HG02759 (cell line): ENCODE data around the gene SUSD1.

Experiments used
- ATAC-seq: cut with Tn5 transposase; IDR thresholded peaks from one replicate; pipeline ENCODE4 v1.9.1; 2021; ENCODE audit warnings: mild to moderate bottlenecking, moderate library complexity; ENCODE audit not compliant: unreplicated experiment

The SUSD1 gene

DNA sequence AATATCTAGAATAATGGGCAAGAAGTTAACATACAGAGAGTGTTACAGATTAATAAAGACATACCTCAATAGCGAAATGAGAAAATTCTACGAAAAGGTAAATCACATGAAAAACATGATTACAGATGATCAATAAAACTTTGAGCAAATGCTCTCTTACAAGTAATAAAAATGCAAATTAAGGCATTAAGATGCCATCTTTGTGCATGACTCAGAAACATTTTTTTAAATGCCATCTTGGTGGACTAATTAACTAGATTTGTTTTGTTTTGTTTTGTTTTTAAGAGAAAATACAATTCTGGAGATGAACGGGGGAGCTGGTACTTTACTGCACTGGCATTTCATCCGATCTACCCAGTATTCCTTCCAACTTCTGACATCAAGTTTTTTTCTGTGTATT is 130.2 kb downstream of the SUSD1 start:
- no peak for ATAC-seq

DNA sequence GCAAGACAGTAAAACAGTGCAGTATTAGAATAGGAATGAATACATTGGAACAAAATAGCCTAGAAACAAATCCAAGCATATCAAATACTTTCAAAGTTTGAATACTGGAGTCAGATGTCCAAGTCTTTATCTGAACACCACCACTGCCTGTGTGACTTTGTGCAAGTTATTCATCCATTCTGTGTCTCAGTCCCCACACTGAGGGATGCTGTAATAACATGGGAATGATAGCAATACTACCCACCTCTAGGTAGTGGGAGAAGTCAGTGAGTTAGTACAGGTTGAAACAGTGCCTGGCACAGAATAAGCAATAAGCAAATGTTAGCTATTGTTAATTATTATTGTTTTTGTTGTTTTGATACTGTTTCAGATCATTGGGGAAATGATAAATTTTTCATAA is 130.9 kb downstream of the SUSD1 start:
- ATAC-seq = no peak

DNA sequence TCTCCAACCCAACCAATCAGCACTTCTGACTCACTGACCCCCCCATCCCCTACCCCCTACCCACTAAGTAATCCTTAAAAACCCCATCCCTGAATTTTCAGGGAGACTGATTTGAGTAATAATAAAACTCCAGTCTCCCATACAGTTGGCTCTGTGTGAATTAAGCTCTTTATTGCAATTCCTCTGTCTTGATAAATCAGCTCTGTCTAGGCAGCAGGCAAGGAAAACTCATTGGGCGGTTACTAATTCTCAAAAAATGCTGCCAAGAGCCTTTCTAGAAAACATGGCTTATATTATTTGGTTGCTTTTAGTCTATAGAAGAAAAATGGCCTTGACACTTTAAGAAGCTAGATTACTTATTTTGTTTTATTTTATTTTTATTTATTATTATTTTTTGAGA is 131.7 kb downstream of the SUSD1 start:
- ATAC-seq = no peak

DNA sequence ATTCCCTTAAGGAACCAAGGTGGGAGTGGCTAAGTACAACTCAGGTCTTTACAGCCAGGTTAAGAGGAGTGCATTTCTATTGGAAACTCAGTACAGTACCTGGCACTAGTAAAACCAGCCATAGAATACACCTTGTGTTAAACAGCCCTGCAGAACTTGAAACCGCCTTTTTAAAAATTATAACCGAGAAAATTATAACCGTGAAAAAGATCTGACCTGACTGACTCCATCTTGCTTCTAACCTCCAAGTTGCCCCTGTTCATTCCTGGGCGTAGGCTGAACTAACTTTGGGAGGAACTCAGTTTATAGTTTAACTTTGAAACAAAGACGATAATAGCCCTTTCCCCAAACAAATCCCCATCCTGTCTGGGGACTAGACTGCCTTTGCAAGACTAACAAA is 132.3 kb downstream of the SUSD1 start:
- ATAC-seq = no peak

DNA sequence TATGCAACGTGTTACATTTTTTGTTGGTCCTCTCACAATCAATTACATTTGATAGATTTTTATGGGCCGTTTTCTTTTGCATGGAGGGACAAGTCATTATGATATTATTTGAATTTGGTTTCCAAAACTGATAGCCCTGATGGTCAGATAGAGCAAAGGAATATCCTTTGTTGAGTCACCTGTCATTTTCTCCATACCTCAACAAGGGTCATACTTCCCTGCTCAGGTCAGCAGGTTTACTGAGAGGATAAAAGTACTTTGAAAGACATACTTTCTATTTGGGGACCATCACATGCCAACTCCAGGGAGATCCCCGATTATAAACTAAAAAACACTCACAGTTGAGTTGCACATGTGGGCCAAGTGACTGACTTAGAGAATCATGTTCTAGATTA is 132.9 kb downstream of the SUSD1 start:
- no peak for ATAC-seq

DNA sequence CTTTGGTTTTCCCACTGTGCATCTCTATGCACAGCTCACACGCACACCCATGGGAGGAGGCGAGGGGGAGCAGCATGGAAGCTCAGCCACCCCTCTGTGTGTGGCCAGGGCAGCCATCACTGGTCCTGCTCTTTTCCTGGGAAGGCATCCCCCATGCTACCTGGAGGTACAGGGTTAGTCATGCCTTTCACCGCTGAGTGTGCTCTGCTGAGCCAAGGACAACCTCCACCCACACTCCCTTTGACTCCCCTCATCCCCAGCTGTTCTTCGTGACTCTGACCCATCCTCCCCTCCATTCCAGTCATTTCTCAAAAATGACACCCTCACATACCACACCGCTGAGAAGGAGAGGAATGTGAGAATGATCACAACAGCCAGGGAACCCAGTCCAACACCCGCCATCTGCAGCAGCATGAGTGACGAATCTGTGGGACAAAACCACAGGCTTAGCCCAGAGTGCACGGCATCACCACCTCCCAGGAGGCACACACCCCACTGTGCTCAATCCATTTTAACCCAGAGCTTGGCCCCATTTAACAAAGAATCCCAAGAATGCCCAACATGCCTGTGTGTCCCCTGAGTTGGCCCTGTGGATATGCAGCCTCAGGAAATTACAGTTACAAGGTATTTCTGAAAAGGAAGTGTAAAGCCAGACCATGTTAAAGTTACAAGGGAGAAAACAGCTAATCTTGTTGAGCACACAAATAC is 133.4 kb downstream of the SUSD1 start:
- ATAC-seq = no peak

DNA sequence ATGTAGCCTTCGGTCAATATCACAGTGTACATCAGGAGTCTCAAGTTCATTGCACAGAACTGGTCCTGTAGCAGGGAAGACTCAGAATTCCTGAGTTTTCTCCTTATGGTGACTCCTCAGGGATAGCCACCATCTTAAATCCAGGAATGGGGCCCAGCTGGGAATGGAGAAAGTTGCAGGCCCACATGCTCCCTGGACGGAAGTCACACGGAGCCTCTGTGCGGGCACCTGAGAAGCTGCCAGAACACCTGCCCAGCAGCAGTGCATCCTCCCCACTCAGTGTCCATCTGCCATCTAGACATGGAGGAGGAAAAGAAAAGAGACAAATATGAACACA is 133.9 kb downstream of the SUSD1 start:
- no peak for ATAC-seq

DNA sequence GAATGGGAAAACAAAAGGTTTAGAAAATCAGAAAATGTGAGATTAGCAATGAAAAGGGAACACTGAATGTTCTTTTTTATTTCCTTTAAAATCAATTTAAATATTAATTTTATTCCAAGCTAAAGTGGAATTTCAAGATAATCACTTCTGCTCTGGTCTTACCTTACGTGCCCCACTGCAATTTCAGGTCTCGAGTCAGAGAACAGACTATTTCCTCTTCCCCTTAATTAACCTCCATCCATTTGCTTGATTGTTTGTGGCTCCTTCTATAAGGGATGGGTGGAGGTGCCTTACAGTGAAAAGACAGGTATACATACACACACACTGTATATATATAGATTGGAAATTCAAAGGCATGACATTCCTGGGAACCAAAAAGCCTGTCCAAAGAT is 137.1 kb downstream of the SUSD1 start:
- ATAC-seq = no peak

DNA sequence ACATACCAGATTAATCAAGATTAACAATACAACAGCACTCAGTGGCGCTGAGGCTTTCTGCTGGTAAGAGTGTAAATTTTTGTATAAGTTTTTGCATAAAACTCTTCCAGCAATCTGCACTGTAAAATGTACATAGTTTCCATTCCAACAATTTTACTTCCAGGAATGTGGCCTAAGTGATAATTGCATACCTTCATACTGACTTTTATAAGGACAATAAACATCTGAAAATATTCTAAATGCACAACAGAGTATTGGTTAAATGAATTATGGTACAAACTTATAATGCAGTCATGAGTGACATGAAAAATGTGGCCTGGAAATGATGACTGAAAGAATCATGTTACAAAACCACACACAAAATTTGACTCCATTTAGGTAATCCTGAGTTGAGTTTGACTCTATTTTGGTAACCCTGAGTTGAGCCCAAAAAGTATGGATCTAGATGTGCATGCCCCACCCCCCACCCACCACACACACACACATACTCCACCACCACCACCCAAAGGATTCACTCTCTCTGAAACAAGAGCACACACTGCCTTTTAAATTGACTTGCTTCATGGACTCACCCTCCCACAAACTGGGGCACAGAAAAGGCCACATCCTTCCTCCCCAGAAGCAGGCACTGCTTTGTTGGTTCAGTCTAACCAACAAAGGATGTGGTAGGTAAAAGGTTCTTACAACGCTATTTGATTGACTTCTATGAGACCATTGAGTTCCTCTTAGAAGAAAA is 137.6 kb downstream of the SUSD1 start:
- ATAC-seq = peak; percentile 38

DNA sequence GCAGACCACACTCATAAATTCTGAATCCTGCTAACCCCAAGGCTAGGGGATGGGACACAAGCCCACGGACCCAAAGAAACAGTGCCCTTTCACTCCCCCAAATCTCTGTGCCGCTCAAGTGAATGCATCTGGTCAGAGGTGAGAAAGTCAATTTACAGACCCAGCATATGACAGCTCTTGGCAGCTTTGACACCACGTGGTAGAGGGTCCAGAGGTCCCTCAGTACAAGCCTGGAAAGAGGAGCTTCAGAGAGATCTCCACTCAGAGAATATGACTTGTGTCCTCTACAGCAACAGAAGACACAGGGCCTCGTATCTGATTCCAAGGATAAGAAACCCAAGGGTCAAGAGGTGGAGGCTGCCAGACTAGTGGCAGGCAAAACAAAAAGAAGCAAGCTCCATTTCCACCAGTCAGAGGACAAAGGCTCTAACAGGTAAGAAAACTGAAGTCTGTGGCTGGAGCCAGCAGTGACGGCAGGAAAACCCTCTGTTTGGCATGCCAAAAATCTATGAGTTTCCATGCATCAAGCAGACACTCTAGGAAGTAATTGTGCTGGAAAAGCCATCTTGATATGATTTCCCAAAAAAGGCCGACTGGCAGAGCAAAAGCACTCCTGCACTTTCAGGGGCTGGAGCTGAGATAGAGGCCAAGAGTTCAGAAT is 139.8 kb downstream of the SUSD1 start:
- no peak for ATAC-seq

DNA sequence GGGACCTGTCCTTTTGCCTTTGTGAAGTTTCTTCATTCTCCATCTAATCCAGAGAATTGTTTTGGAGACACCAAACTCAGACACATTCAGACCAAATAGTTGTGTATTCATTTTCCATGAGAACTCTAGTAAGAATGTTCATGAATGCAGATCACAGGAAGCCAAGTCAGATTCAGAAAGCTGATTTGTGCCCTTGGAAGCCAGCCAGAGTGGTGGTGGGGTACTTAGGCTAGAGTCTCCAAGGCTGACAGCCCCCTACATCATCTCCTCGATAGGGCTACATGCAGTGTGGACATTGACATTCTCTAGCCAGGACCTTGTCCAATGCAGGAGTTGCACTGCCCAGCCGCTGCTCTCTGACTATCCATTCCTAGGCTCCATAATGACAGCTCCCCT is 140.9 kb downstream of the SUSD1 start:
- ATAC-seq = no peak

DNA sequence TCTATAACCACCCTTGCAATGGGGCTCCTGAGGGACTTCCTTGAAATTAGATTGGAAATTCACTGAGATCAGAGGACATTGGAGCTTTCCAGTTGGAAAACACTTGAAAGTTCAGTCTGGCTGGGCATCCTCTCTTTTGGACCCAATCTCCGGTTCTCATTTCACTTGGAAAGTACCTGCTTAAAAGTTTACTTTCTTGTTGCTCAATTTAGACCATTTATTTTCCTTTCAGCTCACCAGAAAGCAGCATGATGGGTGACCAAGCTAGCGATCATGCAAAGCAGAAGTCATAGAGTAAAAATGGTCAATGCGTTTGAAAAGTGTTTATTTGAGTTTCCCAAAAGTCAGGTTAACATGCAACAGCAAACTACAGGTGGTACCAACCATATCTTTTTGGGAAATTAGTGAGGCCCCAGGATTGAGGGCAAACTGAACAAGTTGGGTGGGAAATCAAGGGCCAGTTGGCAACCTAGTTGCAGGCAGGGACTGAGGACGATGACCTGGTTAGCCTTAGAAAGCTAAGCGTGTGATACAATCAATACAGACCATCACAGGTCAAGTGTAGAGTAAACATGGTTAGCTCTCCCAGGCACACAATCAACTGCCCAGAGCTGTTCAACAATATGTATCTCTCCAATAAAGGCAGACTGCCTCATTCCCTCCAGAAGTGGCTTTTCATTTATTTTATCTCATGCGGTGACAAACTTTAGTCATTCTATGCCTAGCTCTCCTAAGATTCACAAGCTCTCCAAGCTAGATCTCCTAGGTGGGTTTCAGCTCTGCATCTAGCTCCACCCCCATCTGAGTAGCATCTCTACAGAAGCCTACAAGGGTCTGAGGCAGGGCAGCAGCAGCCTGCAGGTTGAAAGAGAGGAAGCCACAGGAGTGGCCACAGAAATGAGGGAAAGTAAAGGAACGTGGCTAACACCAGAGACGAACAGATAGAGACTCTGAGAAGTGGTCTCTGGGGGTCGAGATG is 141.6 kb downstream of the SUSD1 start:
- no peak for ATAC-seq

DNA sequence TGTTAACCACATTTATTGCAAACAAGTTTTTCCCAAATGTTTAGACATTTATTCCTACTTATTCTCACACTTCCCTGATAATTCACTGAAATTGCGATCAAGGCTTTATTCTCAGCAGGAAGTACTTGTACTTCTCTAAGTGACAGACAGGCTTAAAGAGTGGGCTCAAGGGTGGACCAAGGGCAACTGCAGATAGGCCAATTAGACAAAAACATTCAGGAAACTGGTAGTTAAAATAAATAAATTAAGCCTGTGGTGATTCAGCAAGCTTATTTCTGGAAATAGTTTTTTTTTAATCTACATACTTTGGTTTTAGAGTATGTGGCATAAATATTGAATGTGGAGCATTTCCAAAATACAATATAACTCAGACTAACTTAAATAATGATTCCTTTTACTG is 142.4 kb downstream of the SUSD1 start:
- no peak for ATAC-seq

DNA sequence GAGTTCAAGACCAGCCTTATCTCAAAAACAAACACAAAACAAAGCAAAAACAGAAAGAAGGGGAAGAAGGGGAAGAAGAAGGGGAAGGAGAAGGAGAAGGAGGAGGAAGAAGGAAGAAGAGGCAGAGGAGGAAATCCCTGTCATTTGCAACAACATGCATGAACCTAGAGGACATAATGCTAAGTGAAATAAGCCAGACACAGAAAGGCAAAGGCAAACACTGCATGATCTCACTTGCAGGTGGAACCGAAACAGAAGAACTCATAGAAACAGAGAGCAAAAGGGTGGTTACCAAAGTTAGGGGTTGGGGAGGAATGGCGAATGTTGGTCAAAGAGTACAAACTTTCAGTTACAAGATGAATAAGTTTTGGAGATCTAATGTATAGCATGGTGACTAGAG is 143.1 kb downstream of the SUSD1 start:
- peak; percentile 36 for ATAC-seq

DNA sequence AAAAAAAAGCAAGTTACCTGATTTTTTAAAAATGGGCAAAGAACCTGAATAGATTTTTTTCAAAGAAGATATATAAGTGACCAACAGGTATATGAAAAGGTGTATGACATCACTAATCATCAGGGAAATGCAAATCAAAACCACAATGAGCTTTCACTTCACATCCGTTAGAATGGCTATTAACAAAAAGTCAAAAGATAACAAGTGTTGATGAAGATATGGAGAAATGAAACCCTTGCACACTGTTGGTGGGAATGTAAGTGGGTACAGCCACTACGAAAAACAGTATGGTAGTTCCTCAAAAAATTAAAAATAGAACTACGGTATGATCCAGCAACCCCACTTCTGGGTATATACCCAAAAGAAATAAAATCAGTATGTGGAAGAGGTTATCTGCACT is 143.7 kb downstream of the SUSD1 start:
- no peak for ATAC-seq

DNA sequence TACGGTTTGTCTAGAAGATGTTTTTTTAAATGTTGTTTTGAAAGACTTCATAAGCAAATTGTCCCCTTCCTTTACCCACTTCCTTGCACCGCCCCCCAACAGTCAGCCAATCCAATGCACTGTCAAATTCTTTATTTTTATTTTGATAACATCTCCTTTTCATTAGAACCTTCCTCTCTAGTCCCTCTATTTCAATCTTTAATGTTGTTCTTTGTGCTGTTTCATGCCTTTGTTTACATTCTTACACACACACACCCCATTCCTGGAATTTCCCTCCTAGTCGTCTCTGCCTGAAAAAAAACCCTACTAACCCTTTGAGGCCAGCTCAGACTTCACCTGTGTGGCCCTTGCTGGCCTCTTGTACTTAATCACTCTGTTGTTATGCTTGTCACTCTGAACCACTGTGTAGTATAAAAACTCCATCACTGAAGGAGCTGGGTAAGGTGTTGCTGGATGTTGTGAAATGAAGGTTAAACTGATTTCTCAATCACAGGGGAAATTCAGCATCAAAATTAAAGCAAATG is 145.1 kb downstream of the SUSD1 start:
- no peak for ATAC-seq

DNA sequence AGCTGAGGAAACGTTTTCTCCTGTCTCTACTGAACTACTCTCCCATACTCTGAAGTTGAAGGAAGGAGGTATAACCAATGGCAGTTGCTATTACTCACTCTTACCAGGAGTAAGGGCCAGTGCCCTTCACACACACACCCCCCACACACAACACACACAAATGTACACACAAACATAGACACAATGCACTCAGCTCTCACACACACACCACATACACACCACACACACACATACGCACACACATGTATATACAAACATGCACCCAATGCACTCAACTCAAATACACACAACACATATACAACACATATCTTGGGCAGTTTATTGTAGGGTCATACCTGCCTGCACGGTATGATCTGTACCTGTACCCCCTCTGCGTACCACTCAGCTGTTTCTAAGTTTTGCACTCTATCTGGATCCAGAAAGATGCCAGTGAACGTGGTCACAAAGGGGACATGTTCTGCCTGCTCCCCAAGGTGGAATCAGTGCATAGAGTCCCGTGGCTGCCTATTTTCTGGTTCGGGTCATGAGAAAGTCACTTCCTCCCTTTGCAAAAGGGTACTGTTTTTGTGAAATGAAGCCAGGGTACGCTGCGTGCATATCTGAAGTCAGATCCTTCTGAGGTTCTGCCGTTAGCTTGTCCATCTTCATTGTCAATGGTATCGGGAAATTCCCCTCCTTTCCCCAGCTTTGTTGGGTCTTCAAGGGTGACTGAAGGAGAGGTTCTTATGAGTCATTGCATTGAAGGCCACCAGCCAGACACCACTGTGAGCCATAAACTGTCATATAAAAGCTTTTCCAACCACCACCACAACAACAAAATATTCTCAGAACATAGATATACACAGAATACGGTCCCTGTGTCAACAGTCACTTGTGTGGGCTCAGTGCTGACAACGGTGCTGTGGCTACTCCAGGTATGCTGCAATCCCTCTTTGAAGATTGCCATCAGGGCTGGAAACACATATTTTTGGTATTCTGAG is 146.6 kb downstream of the SUSD1 start:
- peak; percentile 64 for ATAC-seq

DNA sequence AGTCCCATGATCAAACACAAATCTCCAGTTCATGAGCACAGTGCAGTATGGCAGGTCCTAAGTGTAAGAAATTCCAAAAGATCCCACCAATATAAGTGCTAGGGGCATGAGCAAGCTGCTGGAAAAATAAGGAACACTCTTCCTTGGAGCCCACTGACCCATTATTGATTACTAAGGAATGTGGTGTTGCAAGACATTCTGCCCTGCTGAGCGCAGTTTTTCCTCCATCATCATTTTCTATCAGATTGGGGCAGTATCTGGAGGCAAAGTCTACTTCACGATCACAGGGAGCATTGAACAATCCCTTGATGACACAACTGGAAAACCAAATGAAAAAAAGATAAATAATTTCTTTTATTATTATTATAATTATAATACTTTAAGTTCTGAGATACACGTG is 149.2 kb downstream of the SUSD1 start:
- no peak for ATAC-seq

DNA sequence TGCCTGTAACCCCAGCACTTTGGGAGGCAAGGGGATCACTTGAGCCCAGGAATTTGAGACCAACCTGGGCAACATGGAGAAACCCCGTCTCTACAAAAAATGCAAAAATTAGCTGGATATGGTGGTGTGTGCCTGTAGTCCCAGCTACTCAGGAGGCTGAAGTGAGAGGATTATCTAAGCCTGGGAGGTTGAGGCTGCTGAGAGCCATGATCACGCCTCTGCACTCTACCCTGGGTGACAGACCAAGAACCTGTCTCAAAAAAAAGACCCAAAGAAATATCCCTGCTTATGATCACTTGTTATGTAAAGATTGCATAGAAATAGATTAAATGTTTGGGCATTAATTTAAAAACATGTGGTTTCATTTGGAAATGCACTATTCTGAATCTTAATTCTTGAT is 153.4 kb downstream of the SUSD1 start:
- ATAC-seq = no peak
